HG03060 (cell line): ENCODE data around the gene TMC1.
"Not testable (repeated sequence)": the region's sequence is repeated elsewhere in the genome, so short reads cannot be mapped to it uniquely, and the experiment has no call there.

Source experiments
- ATAC-seq: cut with Tn5 transposase; IDR thresholded peaks from one replicate; pipeline ENCODE4 v1.9.1; 2021; ENCODE audit warnings: low read depth, moderate number of reproducible peaks; ENCODE audit not compliant: unreplicated experiment

Gene TMC1

DNA sequence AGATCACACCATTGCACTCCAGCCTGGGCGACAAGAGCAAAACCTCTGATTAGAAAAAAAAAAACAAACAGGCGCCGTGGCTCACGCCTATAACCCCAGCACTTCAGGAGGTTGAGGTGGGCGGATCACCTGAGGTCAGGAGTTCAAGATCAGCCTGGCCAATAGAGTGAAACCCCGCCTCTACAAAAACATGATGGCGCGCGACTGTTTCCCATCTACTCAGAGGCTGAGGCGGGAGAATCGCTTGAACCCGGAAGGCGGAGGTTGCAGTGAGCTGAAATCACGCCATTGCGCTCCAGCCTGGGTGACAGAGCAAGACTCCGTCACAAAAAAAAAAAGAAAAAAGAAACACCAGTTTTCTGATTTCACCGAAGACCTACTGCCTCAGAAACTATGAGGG lies at the start of gene TMC1:
TSS of gene TMC1 (plus strand) at position 193 of the 400 bp plus-strand sequence. CDS start 127,041 bp downstream, outside the sequence.
- not testable (repeated sequence) for ATAC-seq

DNA sequence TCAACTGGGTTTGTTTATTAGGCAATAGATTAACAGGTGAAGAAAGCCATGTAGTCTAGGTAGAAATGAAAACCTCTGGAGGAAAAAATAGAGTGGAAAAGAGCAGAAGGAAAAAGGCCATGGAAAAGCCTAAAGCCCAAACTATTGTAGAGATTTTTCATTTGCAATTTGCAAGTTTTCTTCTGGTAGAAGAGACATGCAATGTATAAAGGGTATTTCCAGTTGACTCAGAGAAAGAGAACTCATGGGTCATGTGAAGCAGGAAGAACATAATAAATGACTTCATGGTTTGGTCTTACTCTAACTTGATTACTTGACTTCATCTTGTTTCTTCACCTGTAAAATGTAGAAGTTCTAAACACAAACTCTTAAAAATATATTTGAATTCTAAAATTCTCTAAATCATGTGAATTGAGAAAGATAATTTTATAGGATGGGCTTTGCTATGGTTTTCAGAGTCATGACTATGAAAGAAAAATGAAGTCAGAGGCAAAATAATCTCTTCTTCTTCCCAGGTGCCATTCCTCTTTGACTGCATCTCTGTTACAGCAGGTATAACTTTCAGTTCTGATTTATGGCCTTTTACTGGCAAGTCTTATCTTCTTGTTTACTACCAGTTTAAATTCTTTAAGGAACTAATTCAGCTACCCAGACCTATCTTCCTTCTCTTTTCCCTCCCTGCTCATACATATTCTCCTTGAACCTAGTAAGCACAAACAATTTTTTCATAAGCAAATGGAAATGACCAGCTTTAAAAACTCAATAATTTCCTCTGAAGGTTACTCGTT lies 47.7 kb upstream of the TMC1 start:
- peak; percentile 82 for ATAC-seq

DNA sequence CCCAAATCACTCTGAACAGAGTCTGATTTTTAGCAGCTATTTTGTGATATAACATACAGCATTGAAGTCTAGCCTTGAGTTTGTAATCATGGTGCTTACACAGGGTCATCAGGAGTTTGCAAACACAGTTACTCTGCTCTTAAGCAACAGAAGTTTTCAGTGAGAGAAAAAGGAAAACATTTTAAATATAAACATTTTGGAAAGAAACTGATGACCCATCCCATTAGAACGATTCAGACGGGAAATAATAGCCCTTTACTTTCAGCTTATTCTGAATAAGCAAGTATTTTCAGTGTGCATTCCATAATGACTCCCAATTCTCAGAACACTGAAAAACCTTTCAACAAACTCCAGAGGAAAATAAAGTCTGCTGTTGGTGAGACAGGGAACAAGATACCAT lies 46.7 kb upstream of the TMC1 start:
- ATAC-seq = no peak

DNA sequence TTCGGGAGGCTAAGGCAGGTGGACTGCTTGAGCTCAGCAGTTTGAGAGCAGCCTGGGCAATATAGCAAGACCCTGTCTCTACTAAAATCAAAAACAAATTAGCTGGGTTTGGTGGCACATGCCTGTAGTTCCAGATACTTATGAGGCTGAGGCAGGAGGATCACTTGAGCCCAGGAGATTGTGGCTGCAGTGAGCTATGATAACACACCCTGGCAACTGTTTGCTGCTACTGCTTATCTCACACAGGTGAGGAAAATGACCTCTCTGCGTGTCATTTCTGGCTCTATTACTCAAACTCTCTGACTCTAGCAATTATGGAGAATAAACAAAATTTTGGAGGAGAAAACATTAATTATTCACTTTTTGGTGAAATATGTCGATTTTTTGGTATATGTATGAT lies 45.3 kb upstream of the TMC1 start:
- no peak for ATAC-seq

DNA sequence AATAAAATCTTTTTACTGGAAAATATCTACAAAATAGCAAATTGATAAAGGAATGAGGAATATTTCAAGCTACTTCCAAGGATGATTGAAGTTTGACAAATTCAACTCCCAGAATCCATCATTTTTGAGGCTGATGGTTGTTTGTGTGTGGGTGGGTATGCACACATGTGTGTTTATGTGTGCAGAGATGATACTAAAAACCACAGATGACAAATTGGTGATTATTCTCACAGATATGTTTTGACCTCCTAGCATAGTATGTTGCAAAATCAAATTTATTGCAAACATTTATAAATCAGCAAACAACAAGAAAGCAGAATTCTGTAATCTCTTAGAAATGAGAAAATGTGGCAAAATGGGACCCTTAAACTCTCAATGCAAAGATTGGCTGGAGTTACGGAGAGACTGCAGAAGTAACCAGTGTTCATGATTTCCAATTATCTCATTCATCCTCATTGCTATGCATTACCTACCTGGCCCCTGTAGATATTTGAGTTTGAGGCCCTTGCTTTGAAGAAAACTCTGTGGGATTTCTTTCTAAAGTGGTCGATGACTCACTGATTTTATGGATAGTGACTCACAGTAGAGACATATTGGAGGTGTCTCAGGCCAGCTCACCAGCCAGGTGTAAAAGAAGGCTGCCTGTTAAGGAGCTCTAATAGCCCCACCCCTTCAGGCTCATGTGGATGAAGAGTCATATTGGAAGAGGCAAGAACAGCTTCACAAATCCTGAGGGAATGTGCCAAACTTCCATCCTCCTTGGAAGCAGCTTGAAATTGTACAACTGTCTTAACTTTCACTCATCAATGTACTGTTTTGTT lies 44.6 kb upstream of the TMC1 start:
- ATAC-seq = no peak

DNA sequence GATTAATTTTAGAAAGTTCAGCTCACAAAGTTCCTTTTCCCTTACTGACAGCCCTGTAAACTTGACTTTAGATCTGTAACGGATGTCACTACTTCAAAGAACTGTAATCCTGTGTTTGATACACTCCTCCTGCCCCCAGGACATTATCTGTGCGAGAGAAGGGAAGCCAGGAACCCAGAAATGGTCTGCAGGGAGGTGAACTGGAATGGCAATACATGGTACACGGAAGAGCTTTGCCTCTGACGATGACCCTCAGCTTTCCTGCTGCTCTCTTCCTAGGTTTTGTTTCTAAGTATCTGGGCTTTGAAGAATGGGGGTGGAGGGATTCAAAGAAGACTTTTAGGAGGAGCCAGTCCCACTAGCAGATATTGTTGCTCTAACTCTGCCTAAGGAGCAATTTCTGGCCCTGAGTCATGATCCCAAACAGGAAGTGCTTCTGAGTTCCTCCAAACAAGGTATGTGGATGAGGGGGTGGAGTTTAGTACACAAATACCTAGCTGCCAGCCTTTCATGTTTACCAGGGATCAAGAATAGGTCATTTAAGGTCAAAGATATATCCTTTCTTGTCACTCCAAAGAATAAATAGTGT lies 43.4 kb upstream of the TMC1 start:
- no peak for ATAC-seq

DNA sequence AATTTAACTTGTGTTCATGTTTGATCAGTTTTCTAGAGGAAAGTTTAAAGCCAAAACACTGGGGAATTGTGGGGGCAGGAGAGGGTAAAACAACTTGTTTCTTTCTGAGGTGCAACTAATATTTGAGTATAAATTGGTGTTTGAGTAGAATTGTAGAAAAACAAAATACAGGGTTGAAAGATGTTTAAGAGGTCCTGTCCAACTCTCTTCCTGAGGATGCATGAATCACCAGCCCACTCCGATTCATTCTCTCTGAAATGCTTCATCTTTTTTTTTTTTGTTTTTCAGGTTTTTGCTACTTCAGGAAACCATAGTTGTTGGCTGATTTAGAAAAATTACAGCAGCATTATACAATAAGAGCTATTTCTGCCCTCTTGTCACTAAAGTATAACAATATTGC lies 42.4 kb upstream of the TMC1 start:
- no peak for ATAC-seq

DNA sequence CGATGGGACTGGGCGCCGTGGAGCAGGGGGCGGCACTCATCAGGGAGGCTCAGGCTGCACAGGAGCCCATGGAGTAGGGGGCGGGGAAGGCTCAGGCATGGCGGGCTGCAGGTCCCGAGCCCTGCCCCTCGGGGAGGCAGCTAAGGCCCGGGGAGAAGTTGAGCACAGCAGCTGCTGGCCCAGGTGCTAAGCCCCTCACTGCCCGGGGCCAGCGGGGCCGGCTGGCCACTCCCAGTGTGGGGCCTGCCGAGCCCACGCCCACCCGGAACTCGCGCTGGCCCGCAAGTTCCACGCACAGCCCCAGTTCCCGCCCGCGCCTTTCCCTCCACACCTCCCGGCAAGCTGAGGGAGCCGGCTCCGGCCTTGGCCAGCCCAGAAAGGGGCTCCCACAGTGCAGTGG lies 41.1 kb upstream of the TMC1 start:
- ATAC-seq = not testable (repeated sequence)

DNA sequence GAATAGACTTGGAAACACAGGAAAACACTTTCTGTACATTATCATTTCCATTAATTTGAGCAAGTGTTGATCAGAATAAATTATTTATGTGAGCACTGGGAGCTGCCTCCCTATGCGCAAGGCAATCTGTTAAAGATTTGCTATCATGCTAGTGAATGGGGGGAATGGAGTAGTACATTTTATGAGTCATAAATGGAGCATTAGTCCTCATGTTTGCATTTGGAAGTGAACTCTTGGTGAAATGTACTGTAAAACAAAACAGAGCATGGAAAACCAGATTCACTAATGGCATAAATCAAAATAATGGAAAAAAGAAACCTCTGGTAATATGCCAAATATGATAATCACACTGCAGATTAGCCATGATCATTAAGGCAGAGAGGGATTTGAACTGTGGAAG lies 40.5 kb upstream of the TMC1 start:
- no peak for ATAC-seq

DNA sequence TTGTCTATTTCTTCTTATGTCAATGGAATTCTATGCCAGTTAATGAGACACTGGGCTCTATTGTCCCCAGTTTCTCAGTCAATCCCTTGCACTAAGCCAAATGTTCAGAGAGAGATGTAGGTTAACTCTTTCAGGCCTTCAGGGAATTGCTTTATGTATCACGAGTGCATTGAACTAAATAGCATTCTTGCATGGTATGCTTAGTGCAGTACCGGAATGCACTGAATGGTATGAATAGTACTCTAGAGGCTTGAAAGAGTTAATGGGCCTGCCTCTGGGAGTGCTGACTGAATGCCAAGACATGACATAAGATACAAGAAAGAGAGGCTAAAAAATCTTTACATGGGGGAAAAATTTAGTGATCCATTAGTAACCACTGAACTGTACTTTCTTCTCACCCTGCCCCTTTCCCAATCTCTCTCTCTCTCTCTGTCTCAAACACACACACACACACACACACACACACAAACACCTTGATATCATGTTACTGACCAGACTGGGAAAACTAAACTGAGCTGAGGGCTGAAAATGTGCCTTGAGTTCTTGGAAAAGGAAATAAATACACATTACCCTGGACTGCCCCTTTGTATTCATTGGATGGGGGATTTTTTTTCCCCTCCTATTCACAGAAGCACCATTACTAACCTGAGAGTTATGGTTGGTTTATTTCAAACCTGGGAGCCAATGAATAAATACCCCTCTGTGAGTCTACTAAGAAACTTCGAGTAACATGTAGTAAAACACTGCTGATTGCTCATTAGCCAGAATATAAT lies 35.4 kb upstream of the TMC1 start:
- ATAC-seq = no peak

DNA sequence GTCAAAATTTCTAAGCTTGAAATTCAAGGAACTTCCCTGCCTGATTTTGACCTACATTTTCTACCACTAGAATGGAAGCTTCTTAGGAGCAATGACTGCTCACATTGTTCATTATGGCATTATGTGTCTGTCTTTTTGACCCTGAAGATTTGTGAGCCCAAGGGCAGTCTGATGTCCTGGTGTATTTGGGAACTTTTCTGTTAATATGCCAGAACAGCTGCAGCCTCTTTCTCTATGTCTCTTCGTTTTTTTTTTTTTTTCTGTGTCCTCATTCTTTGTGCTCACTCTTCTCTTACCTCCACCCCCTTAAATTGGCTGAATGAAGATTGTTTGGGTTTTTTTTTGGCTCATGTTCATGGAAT lies 34.8 kb upstream of the TMC1 start:
- ATAC-seq = no peak

DNA sequence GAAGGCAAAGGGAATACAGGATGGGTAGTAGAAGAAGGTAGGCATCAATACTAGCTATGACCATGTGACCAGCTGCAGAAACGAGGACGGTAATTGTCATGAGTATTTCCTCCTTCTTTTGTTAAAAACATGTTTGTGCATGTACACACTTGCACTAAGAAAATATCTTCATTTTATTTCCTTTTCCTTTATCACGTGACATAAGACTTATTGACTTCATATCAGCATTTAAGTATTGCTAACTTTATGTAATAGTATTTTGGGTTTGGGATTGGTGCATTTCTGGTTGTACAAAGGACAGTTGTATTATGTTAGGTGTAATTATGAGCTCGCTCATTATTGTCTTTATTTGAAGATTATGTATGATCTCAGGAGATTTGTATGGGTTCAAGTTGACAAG lies 33.7 kb upstream of the TMC1 start:
- not testable (repeated sequence) for ATAC-seq

DNA sequence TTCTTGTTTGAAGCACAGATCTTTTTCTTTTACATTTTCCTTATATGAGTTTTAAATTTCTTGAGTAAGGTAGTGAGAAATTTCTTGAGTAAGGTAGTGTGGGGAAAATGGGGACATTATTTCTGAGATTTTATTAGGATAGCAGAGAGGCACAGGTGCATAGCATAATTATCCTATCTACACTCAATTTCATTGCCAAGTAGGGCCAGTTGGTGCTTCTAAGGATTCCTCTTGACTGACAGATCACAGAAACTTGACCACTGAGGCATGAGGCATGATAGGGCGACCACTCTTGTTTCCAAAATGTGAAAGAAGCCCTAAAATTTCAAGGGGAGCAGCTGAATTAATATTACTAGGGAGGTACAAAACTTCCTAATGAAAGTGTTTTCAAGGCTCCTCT lies 31.4 kb upstream of the TMC1 start:
- no peak for ATAC-seq

DNA sequence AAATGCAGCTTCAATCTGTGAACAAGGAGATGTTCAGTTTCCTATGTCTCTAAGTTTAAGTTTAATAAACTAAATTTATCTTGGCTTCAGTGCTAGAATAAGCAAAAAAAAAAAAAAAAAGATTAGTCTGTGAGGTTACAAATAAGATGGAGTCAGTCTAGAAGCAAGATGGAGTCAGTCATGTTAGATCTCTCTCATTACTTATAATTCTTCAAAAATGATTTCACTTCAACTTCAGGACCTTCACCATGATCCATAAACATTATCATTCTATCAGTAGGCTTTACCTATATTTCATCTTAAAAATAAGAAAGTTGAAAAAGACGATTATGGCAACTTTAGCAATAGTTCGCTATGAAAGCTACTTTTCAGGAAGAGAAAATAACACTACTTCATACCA lies 30.2 kb upstream of the TMC1 start:
- no peak for ATAC-seq

DNA sequence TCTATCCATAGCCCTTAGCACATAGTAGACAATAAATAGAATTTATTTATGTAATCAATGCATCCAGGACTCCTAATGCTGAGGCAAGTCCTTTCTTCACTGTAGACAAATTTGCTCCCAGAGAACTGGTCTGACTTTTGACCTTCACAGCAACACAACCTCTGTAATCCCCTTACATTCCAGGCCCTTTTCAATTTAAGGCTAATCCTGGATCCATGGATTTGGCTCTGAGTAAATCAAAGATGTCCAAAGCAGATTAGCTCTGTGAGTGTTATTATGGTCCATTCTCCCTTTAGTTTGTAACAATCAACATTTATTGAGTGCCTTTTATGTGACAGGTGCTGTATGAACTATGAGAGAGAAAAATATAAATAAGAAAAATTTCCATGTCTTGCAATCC lies 27.4 kb upstream of the TMC1 start:
- ATAC-seq = no peak

DNA sequence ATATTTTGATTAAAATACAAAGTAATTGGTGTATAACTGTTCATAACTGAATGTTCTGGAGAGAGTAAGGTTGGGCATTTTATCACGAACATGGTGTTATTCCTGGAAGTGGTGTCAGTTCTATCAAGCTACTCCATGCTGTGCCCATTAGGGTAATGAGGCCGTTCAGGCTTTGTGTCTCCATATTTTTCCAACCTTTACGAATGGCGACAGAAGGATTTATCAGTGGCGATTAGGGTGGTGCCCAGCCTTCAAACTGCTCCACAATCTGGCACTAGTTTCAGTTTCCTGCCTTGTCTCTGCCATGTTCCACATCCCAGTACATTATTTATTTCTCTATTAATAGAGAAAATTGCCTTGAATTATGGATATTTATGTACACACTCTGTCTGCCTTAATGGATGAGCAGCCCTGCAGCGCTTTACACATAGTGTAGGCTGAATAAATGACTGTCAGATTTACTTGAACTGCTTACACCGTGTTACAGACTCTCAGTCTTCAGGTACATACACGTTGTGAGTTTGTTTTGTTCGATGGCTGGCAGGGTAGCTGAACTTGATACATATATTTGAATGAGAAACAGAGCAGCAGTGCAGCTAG lies 23.9 kb upstream of the TMC1 start:
- ATAC-seq = no peak

DNA sequence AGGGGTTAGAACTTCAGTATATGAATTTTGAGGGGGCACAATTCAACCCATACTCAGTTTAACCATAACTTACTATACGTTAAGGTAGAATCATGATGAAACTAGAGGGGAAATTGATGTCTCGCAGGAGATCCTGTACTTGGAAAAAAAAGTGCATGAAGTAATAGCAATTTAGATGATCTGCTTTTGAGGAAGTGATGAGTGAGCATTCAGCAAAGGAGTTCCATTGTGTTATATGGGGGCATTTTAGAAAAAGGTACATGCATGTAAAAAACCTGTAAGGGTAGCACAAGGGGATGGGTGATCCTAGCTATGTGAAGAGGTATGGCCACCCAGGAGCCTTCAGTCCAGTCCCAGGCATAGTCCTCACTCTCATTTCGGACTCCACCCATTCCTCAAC lies 14.8 kb upstream of the TMC1 start:
- no peak for ATAC-seq

DNA sequence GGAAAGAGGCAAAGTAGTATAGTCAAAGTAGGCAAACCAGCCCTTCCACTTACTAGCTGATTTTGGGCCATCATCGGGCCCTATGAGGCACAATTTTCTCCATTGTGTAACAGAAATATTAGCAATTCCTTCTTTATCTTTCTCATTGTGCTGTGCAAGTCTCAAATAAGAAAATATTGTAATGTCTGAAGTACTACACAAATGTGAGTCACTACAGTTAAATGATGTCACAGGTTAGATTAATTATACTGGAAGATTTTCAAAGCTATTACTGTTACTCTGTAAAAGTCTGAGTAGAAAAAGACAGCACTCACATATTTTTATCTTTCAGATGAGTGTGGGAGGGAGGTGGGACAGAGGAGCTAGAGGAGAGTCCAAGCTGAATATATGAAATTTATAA lies 12.4 kb upstream of the TMC1 start:
- no peak for ATAC-seq

DNA sequence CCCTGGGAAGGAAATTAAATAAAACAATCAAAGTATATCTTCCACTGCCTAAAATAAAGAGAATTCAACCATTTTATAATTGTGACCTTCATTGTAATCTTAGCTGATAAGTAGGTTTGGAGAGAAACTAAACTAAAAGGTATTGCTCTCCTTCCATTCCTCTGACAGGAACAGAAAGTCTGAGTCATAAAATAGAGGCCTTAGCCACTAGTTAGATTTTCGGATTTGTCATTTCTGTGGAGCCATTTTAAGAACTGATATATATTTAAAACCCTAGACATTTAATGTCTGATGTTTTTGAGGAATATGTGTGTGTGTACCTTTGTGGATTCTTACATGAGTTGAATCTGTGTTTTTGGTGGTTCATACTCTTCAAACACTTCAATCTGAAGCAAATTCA lies 11.8 kb upstream of the TMC1 start:
- peak; percentile 90 for ATAC-seq

DNA sequence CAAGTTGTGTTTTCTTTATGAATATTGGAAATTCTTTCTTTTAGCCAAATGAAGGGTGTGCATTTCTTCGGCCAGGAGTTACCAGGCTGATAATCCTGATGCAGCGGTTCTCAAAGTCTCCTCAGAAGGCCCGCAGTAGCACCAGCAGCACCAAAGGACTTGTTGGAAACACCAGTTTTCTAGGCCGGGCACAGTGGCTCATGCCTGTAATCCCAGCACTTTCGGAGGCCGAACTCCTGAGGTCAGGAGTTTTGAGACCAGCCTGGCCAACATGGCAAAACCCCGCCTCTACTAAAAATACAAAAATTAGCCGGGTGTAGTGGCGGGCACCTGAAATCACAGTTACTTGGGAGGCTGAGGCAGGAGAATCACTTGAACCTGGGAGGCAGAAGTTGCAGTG lies 397 bp upstream of the TMC1 start:
- ATAC-seq = not testable (repeated sequence)
